ENCODE measurements around the gene SCARB1. TPM values are rescaled to one million over a fixed set of nuclear protein-coding genes. Genes with fewer than 3 reads are reported as not detected.

The SCARB1 gene
- total RNA-seq, 4 donors from 2014 or later = 2.1 to 37.0 (median 9.6) TPM

DNA sequence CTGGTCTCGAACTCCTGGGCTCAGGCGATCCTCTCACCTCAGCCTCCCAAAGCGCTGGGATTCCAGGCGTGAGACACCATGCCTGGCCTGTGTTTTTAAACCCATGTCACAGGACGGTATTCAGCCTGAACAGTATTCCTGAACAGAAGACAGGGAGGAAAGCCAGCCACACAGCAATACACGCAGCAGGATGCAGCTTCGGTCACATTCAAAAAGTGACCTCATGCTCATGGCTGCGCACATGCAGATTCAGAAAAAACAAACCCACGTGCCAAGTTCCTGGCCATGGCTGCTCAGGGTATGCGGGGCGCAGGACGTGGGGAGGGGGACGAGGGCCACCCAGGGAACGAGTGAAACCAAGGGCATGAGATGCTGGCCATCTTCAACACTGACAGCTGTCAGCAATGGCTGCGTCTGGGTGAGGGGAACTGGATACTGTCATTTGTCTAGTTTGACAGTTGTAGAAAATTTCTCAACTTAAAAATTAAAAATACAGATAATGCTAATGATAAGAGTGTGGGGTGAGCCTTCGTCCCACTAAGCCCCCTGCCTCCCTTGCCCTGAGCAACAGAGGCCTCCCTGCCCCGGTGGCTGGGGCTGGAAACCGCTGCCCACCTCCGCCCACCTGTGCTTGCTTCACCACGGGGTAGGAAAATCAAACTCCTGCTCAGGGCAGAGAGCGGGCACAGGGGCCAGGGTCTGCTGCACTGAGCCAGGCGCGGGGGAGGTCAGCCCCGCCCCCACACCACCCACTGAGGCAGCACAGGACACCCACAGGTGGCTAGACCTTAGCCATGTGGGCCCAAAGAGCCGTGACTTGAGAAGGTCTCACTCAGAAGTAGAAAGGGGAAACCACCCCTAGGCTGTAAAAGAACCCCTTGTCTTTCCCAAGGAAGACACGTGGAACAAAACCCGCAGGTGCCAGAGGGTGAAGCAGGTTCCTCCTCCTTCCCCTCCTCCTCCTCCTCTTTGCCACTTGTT lies 84.2 kb downstream of the SCARB1 start:
- Histone ChIP-seq H3K4me1 (no peaks in the 10 kb centered on the region), H3K9me3 (no peaks in the 10 kb centered on the region), H3K36me3 (no peaks in the 10 kb centered on the region), H3K4me3 (no peak overlapping the region), H3K27ac (no peak overlapping the region), H3K27me3 (no peaks in the 10 kb centered on the region)
- TF ChIP-seq CTCF (IDR thresholded peaks at IDR 0.05) (no peak), POLR2A (IDR thresholded peaks at IDR 0.05) (no peak)
- intact Hi-C loops (cut with DNase I; ENCODE audit: low total_unique reads) = no loop called here
- no peak for DNase-seq

GRCh38 chr12:124778411-124778810 lies 85.3 kb downstream of the SCARB1 start:
- TF ChIP-seq CTCF (IDR thresholded peaks at IDR 0.05) (no peak), POLR2A (IDR thresholded peaks at IDR 0.05) (no peak)
- intact Hi-C loops (cut with DNase I; ENCODE audit: low total_unique reads) = no loop called here
- Histone ChIP-seq H3K27ac (no peak overlapping the region), H3K4me1 (no peaks in the 10 kb centered on the region), H3K9me3 (no peaks in the 10 kb centered on the region), H3K4me3 (no peak overlapping the region), H3K36me3 (no peaks in the 10 kb centered on the region), H3K27me3 (no peaks in the 10 kb centered on the region)
- no peak for DNase-seq

GRCh38 chr12:124777399-124778372 lies 86.0 kb downstream of the SCARB1 start:
- H3K4me3 ChIP-seq = no peak overlapping the region
- no peaks in the 10 kb centered on the region for H3K9me3 ChIP-seq
- TF ChIP-seq POLR2A (IDR thresholded peaks at IDR 0.05) = no peak
- TF ChIP-seq CTCF (IDR thresholded peaks at IDR 0.05) = no peak
- no peak overlapping the region for H3K27ac ChIP-seq
- intact Hi-C loops (cut with DNase I; ENCODE audit: low total_unique reads) = no loop called here
- peak in 1 of 2 donors; percentile 54 for DNase-seq
- no peaks in the 10 kb centered on the region for H3K27me3 ChIP-seq
- H3K4me1 ChIP-seq = no peaks in the 10 kb centered on the region
- H3K36me3 ChIP-seq = no peaks in the 10 kb centered on the region

GRCh38 chr12:124776125-124776513 lies 87.5 kb downstream of the SCARB1 start:
- H3K4me3 ChIP-seq = no peak overlapping the region
- H3K9me3 ChIP-seq = no peaks in the 10 kb centered on the region
- intact Hi-C loops (cut with DNase I; ENCODE audit: low total_unique reads) = no loop called here
- no peaks in the 10 kb centered on the region for H3K4me1 ChIP-seq
- no peak overlapping the region for H3K27ac ChIP-seq
- no peaks in the 10 kb centered on the region for H3K36me3 ChIP-seq
- no peaks in the 10 kb centered on the region for H3K27me3 ChIP-seq
- TF ChIP-seq CTCF (IDR thresholded peaks at IDR 0.05) = no peak
- TF ChIP-seq POLR2A (IDR thresholded peaks at IDR 0.05) = no peak
- no peak for DNase-seq
